A673 (cell line): ENCODE data around the gene PPIL6. TPM values are rescaled to one million over a fixed set of nuclear protein-coding genes. Genes with fewer than 3 reads are reported as not detected.

Source experiments
- BruUV-seq: library from RNA; stranded (reverse); fragments of 400-500 nt; replicated peaks from 2 replicates; lab custom pipeline; 2021; lab: Mats Ljungman, UMichigan
- CTCF ChIA-PET: fragments of 300-600 bp; sonication (Branson Sonifier 250); formaldehyde crosslinking; loops from one replicate; lab custom pipeline; 2022; ENCODE audit warnings: antibody characterized with exemption; lab: Charles Lee
- POLR2A ChIA-PET: fragments of 300-600 bp; sonication (Branson Sonifier 250); formaldehyde crosslinking; loops from one replicate; lab custom pipeline; 2022; ENCODE audit warnings: antibody characterized with exemption; ENCODE audit not compliant: low non-redundant PET; lab: Charles Lee
- DNase-seq: peaks from one replicate; pipeline ENCODE4 v3.0.0-alpha.2; 2015; ENCODE audit warnings: low spot score
- H3K27ac ChIP-seq: fragments of 200-600 bp; sonication (generic); 2 replicates; pipeline ENCODE4 v1.5.1; 2016; ENCODE audit warnings: mixed run types, low read depth, mild to moderate bottlenecking, mixed read lengths, antibody characterized with exemption, low read length; ENCODE audit not compliant: poor library complexity, severe bottlenecking
- H3K27me3 ChIP-seq: fragments of 200-600 bp; sonication (generic); replicated peaks from 2 replicates; pipeline ENCODE4 v1.6.1; 2017; ENCODE audit warnings: mixed run types, low read depth, mild to moderate bottlenecking, mixed read lengths, antibody characterized with exemption, low read length; ENCODE audit not compliant: insufficient read depth, poor library complexity
- H3K36me3 ChIP-seq: fragments of 200-600 bp; sonication (generic); 2 replicates; pipeline ENCODE4 v1.6.1; 2016; ENCODE audit warnings: mixed run types, mild to moderate bottlenecking, mixed read lengths, antibody characterized with exemption, low read length; ENCODE audit not compliant: insufficient read depth, poor library complexity, severe bottlenecking
- H3K4me1 ChIP-seq: fragments of 200-600 bp; sonication (generic); 2 replicates; pipeline ENCODE4 v1.6.1; 2017; ENCODE audit warnings: mixed run types, mild to moderate bottlenecking, mixed read lengths, antibody characterized with exemption, low read length; ENCODE audit not compliant: insufficient read depth, poor library complexity, severe bottlenecking
- H3K4me3 ChIP-seq: fragments of 200-600 bp; sonication (generic); 2 replicates; pipeline ENCODE4 v1.5.1; 2016; ENCODE audit warnings: low read depth, mixed run types, mild to moderate bottlenecking, mixed read lengths, low read length; ENCODE audit not compliant: poor library complexity, severe bottlenecking
- H3K9me3 ChIP-seq: fragments of 200-600 bp; sonication (generic); 2 replicates; pipeline ENCODE4 v1.6.1; 2016; ENCODE audit warnings: mixed run types, low read depth, mild to moderate bottlenecking, mixed read lengths, antibody characterized with exemption, low read length; ENCODE audit not compliant: poor library complexity, severe bottlenecking
- EZH2 ChIP-seq: fragments of 200-600 bp; sonication (generic); IDR thresholded peaks from 2 replicates; pipeline ENCODE4 v1.6.1; 2017; ENCODE audit warnings: borderline replicate concordance, low read depth, mild to moderate bottlenecking, mixed read lengths, antibody characterized with exemption, low read length; ENCODE audit not compliant: poor library complexity, severe bottlenecking
- intact Hi-C: fragments of 100-400 bp; cut with micrococcal nuclease; formaldehyde crosslinking; loops from one replicate; pipeline ENCODE4 v1.10.0; 2022; ENCODE audit not compliant: unreplicated experiment
- total RNA-seq: library from RNA; stranded (reverse); gene quantifications from 2 replicates; pipeline ENCODE4 v1.2.3, GENCODE V29; 2021
- TF ChIP-seq, protein P1 (sequence below): fragments of 300-800, 200-600 bp; sonication (generic); conservative IDR thresholded peaks from 2 replicates; pipeline ENCODE4 v1.5.1; 2017; ENCODE audit warnings: low read depth, mild to moderate bottlenecking, antibody characterized with exemption, low read length, moderate library complexity, mixed read lengths

PPIL6 gene
- total RNA-seq, 1 experiment from 2014 or later = 1.8 TPM

DNA sequence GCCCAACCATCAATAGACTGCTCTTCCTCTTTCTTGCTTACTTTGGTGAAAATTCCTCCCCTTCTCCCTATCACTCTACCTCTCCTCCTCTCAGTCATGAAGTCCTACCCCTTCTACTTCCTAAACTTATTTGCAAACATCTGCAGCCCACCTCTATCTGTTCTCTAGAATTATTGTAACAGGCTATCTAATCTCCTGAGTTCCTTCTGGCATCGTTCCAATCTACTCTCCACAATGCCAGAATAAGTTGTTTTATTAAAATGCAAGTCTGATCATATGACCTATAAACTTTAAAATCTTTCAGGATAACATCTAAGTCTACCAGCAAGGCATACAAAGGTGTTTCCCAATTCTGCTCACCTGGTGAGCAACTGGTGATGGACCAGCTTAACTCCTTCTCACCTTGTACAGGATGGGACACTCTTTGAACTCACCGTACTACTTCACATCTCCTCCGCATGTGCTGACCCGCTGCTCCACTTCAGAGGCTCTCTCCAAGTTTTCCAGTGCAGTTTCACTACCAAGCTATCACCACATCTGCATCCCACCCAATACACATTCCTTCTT lies 66.0 kb downstream of the PPIL6 start:
- H3K36me3 ChIP-seq = peaks cover 77% of the 10 kb centered on the region
- no peak overlapping the region for H3K4me3 ChIP-seq
- intact Hi-C loops = no loop called here
- no peaks in the 10 kb centered on the region for H3K27me3 ChIP-seq
- BruUV-seq = no TSS peak
- no peaks in the 10 kb centered on the region for H3K9me3 ChIP-seq
- H3K4me1 ChIP-seq = peaks cover 7% of the 10 kb centered on the region
- POLR2A ChIA-PET = no interaction called here
- CTCF ChIA-PET = no interaction called here
- DNase-seq = no peak
- TF ChIP-seq EZH2 = no peak
- TF ChIP-seq, protein P1, sequence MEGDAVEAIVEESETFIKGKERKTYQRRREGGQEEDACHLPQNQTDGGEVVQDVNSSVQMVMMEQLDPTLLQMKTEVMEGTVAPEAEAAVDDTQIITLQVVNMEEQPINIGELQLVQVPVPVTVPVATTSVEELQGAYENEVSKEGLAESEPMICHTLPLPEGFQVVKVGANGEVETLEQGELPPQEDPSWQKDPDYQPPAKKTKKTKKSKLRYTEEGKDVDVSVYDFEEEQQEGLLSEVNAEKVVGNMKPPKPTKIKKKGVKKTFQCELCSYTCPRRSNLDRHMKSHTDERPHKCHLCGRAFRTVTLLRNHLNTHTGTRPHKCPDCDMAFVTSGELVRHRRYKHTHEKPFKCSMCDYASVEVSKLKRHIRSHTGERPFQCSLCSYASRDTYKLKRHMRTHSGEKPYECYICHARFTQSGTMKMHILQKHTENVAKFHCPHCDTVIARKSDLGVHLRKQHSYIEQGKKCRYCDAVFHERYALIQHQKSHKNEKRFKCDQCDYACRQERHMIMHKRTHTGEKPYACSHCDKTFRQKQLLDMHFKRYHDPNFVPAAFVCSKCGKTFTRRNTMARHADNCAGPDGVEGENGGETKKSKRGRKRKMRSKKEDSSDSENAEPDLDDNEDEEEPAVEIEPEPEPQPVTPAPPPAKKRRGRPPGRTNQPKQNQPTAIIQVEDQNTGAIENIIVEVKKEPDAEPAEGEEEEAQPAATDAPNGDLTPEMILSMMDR = no peak
- no peak overlapping the region for H3K27ac ChIP-seq

DNA sequence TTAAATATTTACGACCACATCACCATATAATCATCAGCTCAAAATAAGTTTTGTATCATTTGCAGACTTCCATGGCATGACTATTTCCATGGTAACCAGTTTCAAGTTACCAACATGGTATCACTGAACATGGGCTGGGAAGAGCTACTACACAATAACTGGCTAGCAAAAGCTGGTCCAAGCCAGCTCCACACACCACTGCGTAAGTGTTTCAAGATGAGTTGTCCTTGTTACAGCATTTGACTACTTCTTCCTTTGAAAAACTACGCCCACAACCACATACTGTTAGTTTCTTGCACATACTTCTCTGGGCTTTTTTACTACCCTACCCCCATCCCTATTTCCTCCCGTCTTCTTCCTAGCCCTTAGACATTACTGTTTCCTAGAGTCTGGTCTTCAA lies 66.7 kb downstream of the PPIL6 start:
- intact Hi-C loops = no loop called here
- H3K36me3 ChIP-seq = peaks cover 82% of the 10 kb centered on the region
- H3K27me3 ChIP-seq = no peaks in the 10 kb centered on the region
- no peak overlapping the region for H3K27ac ChIP-seq
- peaks cover under 1% of the 10 kb centered on the region for H3K4me1 ChIP-seq
- BruUV-seq = no TSS peak
- H3K9me3 ChIP-seq = no peaks in the 10 kb centered on the region
- no peak for TF ChIP-seq EZH2
- TF ChIP-seq, protein P1 = no peak
- DNase-seq = no peak
- H3K4me3 ChIP-seq = no peak overlapping the region
- CTCF ChIA-PET = no interaction called here
- POLR2A ChIA-PET = no interaction called here

DNA sequence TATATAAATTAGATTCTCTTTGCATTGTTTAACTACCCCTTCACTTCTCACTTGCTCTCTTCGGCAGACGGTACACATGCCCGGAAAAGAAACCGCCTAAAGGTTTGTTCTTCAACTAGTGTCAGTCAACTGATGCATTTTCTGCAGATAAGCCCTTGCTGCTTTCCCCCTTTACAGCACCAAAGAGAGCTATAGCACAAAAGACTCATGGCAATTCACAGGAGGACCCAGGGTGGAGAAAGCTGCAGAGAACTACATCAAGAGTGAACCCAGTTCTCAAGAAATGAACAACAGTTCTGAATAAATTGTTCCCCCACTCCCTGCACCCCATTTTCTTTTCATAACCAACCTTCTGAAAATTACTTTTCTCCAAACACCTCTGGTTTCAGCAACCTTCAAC lies 67.1 kb downstream of the PPIL6 start:
- Histone ChIP-seq H3K4me3 (no peak overlapping the region), H3K4me1 (no peaks in the 10 kb centered on the region), H3K27me3 (no peaks in the 10 kb centered on the region), H3K9me3 (no peaks in the 10 kb centered on the region), H3K27ac (no peak overlapping the region), H3K36me3 (peaks cover 84% of the 10 kb centered on the region)
- BruUV-seq = no TSS peak
- CTCF ChIA-PET = no interaction called here
- no peak for DNase-seq
- intact Hi-C loops = no loop called here
- POLR2A ChIA-PET = no interaction called here
- TF ChIP-seq EZH2 = no peak
- TF ChIP-seq, protein P1 = no peak
